Fibroblast of gingiva (primary cell): ENCODE measurements around the gene ST7L.
A peak's percentile ranks its signal among the peaks of the same experiment; 100 is the strongest.
"Not testable (repeated sequence)": the region's sequence is repeated elsewhere in the genome, so short reads cannot be mapped to it uniquely, and the experiment has no call there.

ENCODE experiments used
- DNase-seq: peaks from one replicate; pipeline ENCODE4 v3.0.0-alpha.2; 2011; ENCODE audit warnings: low read depth

Gene ST7L

GRCh38 chr1:112618721-112619517 lies at the start of gene ST7L:
Gene ST7L, minus strand, starts transcription at chr1:112619141. Its CDS starts 28 bp downstream, at chr1:112619113.
- DNase-seq: peak; percentile 68

GRCh38 chr1:112666946-112667345 lies 48.0 kb upstream of the ST7L start:
- DNase-seq: no peak

GRCh38 chr1:112665857-112666256 lies 46.9 kb upstream of the ST7L start:
- DNase-seq: no peak

- no peak for DNase-seq
Observed at GRCh38 chr1:112651205-112651604, 32.3 kb upstream of the ST7L start.

GRCh38 chr1:112646225-112646624 lies 27.3 kb upstream of the ST7L start:
- DNase-seq: no peak

- DNase-seq: no peak
Observed at GRCh38 chr1:112643080-112643479, 24.1 kb upstream of the ST7L start.

GRCh38 chr1:112640437-112640836 lies 21.5 kb upstream of the ST7L start:
- DNase-seq: not testable (repeated sequence)

GRCh38 chr1:112638110-112638428 lies 19.1 kb upstream of the ST7L start:
- DNase-seq: peak; percentile 12

- peak; percentile 81 for DNase-seq
Observed at GRCh38 chr1:112637254-112638109, 18.5 kb upstream of the ST7L start.

GRCh38 chr1:112636597-112637253 lies 17.8 kb upstream of the ST7L start:
- no peak for DNase-seq

GRCh38 chr1:112636056-112636455 lies 17.1 kb upstream of the ST7L start:
- no peak for DNase-seq

GRCh38 chr1:112634367-112634766 lies 15.4 kb upstream of the ST7L start:
- no peak for DNase-seq

GRCh38 chr1:112633628-112634027 lies 14.7 kb upstream of the ST7L start:
- no peak for DNase-seq

- DNase-seq: no peak
Observed at GRCh38 chr1:112629256-112629655, 10.3 kb upstream of the ST7L start.

- no peak for DNase-seq
Observed at GRCh38 chr1:112628516-112628915, 9.6 kb upstream of the ST7L start.

GRCh38 chr1:112626887-112627286 lies 7.9 kb upstream of the ST7L start:
- no peak for DNase-seq

- no peak for DNase-seq
Observed at GRCh38 chr1:112626193-112626592, 7.3 kb upstream of the ST7L start.

- DNase-seq: peak; percentile 13
Observed at GRCh38 chr1:112625696-112626095, 6.8 kb upstream of the ST7L start.

GRCh38 chr1:112624493-112624892 lies 5.6 kb upstream of the ST7L start:
- DNase-seq: not testable (repeated sequence)

- DNase-seq: no peak
Observed at GRCh38 chr1:112620377-112620695, 1.4 kb upstream of the ST7L start.

- DNase-seq: peak; percentile 94
Observed at GRCh38 chr1:112619518-112620376, 806 bp upstream of the ST7L start, which contains the start of gene CAPZA1. Gene CAPZA1, plus strand, starts transcription at chr1:112619832. Its CDS starts 13 bp downstream, at chr1:112619845.
